Stimulated activated CD8-positive, alpha-beta memory T cell treated with anti-CD3 and anti-CD28 coated beads, Interleukin-4, amount 100 ng/mL, for 4 hours (primary cell): Measurements from ENCODE around the gene LAPTM5.
"Not testable (repeated sequence)": the region's sequence is repeated elsewhere in the genome, so short reads cannot be mapped to it uniquely, and the experiment has no call there.

Experiments used
- DNase-seq, 2 donors: peaks; one replicate each; pipeline ENCODE4 v3.0.0-alpha.2; 2020; ENCODE audit warnings: low read depth in 2 of 2, low spot score in 1 of 2

The LAPTM5 gene, protein sequence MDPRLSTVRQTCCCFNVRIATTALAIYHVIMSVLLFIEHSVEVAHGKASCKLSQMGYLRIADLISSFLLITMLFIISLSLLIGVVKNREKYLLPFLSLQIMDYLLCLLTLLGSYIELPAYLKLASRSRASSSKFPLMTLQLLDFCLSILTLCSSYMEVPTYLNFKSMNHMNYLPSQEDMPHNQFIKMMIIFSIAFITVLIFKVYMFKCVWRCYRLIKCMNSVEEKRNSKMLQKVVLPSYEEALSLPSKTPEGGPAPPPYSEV

DNA sequence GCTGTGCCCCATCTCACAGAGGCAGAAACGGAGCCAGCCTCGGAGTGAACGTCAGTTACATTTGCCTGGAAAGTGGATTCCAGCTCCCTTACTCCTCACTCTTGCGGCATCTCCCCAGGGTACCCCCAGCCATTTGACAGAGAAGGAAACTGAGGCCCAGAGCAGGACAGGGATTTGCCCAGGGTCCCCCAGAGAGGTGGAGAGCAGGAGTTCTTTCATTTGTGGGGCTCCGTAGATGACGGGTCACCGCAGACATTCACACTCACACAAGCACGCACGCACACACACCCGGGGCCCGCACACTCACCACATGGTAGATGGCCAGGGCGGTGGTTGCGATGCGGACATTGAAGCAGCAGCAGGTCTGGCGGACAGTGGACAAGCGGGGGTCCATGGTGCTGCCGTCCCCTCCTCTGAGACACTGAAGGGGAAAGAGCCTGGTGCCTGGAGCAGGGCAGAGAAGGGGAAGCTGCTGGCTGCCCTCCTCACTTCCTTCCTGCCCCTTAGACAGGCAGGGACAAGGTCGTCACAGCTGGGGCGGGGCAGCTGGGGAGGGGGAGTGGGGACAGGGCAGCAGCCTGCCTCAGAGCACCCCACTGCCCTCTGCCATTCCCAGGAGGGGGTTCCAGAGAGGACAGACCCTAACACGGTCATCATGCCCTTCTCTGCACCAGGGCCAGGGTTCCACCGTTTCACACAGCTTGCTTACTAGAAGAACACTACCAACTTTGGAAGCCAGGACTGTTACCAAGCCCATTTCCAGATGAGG is at the start of gene LAPTM5:
Gene LAPTM5 (minus strand): TSS at position 423 of the 769 bp plus-strand sequence. CDS start 29 bp downstream, at position 394.
- no peak for DNase-seq

DNA sequence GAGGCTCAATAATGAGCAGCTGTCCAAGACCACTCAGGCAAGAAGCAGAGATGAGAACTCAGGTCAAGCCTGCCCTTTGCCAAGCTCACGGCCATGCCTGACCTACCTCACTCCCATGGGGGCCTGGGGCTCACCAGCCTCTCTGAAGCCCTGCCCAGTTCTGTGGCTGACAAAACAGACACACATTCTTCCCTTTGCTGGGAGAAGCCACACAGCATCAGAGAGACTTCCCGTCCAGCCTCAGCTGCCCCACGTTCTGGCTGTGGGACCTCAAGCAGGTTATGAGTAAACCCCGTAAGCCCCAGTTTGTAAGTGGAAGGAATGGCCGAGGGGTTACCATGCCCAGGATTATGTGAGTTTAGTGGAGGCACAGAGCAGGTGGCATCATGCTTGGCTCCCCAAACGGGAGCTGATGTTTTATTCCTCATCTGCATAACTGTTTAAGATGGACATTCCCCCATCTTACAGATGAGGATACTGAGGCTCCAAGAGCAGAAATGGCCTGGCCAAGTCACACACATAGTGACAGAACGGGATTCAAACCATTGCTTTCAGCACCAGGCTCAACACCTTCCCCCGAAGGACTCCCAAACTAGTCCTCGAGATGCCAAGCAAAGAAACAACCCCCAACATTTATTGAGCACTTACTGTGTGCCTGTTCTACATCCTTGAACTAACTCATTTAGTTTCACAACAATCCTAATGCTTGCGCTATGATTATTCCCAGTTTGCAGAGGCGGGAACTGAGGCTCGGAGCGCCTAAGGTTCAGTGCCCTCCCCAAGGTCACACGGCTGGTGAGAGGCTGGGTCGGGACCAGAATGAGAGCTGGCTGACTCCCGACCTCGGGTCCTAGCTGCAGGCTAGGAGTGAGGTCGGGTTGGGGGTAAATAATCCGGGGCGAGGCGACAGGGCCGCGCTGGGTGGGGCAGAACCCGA is 49.1 kb upstream of the LAPTM5 start:
- no peak for DNase-seq

DNA sequence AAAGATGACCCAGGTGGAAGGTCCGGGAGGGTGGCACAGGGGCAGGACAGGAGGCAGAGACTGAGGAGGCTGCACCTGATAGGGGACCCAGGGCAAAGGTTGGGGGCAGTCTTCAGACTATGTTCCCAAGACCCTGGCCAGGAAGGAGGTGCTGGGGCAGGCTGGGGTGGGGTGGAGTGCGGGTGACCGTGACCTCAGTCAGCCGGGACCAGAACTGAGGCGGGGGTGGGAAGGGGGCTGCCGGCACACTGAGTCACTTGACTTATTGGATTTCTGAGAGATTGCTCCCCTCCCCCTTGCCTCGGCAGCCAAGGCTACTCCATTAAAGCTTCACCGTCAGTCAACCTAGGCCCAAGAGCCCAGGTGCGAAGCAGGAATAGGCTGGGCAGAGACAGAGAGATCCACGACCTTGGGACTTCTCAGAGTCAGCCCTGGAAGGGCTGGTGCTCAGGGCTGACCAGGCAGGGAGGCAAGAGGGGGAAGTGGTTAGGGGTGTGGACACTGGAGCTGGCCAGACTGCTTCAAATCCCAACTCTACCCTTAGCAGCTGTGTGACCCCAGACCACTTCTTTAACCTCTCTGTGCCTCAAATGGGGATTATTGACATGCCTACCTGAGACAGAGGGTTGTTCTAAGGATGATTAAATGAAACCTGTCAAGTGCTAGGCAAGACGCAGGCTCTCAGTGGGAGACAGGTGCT is 47.9 kb upstream of the LAPTM5 start:
- no peak for DNase-seq

DNA sequence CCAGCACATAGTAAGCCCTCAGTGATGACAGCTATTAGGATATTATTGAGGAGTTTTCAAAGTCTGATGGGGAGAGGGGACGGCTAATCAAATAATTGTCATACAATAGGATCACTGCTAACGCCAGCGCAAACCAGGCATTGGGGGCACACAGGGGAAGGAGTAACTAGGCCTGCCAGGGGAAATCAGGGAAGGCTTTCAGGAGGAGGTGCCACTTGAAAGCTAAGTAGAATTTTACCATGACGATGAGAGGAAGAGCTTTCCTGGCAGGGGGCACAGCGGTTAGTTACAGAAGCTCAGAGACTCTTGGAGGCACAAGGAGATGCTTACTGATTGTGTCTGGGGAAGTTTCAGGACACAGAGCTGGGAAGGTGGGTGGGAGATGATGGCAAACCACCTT is 47.2 kb upstream of the LAPTM5 start:
- DNase-seq: no peak

DNA sequence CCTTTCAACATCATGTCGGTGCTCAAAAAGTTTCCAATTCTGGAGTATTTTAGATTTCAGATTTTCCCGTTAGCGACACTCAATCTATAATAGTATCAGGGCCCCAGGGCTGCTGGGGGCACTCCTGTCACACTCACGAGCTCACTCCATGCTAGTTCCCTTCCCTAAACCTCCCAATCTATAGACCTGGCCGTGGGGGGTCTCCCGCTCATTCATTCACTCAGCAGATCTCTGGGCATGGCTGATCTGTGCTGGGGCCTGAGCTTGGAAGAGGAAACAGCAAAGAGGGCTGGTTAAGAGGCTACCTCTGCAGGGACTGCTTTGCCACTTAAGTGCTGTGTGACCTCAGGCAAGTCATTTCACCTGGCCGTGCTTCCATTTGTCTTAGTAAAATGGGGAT is 46.8 kb upstream of the LAPTM5 start:
- DNase-seq: no peak

DNA sequence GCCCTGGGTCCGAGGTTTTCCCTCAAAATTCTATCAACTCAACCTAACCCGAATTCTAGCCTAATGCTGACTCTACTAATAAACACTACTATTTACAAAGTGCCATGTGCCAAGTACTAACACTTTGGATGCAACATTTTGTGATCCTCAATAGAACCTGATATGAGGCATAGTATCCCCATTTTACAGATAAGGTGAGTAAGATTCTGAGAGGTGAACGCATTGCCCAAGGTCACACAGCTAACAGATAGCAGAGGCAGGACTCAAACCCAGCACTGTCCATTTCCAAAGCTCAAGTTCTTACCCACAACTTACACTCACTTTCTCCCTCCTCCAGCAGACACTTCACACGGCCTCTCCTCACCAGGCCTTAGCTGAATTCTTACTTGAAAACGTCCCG is 46.0 kb upstream of the LAPTM5 start:
- no peak for DNase-seq

DNA sequence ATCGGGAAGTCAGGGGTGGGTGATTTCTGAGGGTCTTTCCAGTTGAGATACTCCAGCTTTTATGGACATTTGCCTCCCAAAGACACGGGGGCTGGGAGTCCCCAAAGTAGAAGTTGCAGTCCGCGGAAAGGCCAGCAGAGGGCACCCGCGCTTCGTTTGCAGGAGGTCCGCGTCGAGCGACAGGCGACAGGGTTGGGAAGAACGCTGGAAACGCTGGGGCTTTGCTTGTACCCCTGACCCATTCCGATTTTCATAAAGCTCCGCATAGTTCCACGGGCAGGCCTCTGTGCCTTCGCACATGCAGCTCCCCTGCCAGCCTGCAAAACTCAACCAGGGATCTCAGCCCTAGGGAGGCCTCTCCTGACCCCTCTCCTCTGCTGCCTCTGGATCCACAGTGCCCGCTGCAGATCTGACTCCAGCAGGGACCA is 44.2 kb upstream of the LAPTM5 start:
- peak; percentile 41 to 80 for DNase-seq

DNA sequence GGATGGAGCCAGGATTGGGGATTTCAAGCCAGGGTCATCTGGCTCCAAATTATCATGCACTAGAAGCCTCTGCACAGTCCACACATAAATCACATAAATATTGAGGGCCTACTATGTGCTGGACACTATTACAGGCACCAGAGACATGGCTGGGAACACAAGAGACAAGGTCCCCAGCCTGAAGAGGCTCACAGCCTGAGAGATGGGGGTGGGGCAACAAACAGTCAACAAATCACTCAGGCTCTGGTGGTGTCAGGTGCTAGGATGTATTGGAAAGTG is 41.6 kb upstream of the LAPTM5 start:
- no peak for DNase-seq

DNA sequence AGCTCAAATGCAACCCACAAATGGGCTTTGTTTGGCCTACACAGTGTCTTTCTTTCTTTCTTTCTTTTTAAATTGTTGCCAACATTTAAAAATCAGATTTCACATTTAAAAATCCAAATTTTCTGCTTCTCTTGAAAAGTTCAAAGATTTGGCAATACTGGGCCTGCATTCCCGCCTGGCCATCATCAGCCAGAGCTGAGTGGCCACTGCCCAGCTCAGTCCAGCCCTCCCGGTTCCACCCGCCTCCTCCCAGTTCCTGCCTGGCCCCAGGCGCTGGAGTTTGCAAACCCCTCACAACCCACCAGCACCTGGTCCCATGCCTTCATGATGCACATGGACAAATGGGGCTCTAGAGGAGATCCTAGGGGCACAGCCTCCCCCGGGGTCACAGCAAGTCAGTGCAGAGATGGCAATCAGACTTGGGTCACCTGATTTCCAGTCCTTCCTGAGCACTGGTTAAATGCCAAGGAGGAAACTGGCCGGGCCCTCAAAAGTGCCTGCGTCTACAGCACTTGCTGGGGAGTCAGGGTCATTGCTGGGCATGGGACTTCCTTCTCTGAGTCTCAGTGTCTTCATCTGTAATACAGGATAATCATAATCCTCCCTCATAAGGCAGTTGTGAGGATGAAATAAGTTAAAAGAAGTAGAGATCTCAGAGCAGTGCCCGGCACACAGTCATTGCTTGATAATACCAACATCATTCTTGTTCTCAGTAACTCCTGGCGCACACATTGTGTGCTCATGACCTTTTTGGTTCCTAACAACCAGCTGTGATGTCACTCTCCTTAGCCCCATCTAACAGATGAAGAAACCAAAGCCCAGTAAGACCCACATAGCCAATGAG is 41.0 kb upstream of the LAPTM5 start:
- no peak for DNase-seq

DNA sequence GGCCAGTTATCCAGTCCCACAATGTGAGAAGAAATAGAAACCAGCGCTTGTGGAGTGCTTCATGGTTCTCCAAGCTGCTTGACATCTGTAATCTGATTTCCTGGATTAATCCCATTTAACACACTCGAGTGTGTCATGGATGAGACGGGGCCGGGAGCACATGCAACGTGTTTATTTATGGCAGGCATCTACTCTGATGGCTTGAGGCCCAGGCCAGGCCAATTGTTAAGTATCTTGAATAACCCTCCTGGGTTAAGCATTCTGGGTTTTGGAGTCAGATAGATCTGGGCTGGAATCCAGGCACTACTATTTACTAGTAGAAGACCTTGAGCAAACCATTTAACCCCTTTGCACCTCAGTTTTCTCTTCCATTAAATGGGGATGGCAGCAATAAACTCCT is 37.5 kb upstream of the LAPTM5 start:
- no peak for DNase-seq

DNA sequence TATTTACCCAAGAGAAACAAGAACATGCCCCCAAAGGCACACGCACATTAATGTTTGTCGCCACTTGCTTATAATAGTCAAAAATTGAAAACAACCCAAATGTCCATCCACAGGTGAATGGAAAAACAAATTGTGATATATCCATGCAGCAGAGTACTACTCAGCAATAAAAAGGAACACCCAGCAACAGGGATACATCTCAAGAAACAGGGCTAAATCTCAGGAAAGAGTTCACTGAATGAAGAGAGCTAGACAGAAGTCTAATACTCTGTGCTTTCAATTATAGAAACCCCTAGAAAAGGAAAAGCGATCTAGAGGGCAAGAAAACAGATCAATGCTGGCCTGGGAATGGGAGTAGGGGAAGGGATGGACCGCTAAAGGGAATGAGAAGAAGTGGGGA is 36.7 kb upstream of the LAPTM5 start:
- DNase-seq: no peak

DNA sequence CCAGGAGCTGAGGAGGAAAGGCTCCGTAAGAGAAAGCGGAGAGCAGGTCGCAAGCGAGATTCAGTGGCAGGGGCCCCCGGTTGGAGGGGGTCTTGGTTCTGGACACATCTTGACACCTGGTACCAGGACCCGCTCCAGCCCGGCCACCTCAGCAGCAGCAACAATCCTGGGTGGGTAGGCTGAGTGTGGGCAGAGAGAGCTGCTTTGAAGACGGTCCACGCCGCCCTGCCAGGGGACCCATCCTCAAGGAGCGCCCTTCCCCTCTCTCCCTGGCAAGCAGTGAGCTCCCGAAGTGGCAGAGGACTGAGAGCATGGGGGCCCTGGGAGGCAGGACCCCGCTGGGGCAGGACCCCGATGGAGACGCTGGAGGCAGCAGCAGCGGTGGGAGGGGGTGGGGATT is 35.6 kb upstream of the LAPTM5 start:
- DNase-seq: no peak

DNA sequence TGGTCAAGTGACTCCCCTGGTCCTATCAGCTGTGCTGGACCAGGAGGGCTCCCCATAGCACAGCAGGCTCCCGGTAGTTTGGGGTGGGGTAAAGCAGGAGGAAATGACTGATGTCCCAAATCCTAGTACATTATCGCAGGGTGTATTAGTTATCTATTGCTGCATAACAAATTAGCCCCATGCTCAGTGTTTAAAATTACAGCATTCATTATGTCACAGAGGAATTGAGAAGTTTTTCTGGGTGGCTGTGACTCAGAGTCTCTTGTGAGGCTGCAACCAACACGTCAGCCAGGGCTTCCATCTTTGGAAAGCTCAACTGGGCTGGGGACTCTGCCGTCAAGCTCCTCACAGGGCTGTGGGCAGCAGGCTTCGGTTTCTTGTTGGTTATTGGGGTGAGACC is 34.3 kb upstream of the LAPTM5 start:
- DNase-seq: no peak

DNA sequence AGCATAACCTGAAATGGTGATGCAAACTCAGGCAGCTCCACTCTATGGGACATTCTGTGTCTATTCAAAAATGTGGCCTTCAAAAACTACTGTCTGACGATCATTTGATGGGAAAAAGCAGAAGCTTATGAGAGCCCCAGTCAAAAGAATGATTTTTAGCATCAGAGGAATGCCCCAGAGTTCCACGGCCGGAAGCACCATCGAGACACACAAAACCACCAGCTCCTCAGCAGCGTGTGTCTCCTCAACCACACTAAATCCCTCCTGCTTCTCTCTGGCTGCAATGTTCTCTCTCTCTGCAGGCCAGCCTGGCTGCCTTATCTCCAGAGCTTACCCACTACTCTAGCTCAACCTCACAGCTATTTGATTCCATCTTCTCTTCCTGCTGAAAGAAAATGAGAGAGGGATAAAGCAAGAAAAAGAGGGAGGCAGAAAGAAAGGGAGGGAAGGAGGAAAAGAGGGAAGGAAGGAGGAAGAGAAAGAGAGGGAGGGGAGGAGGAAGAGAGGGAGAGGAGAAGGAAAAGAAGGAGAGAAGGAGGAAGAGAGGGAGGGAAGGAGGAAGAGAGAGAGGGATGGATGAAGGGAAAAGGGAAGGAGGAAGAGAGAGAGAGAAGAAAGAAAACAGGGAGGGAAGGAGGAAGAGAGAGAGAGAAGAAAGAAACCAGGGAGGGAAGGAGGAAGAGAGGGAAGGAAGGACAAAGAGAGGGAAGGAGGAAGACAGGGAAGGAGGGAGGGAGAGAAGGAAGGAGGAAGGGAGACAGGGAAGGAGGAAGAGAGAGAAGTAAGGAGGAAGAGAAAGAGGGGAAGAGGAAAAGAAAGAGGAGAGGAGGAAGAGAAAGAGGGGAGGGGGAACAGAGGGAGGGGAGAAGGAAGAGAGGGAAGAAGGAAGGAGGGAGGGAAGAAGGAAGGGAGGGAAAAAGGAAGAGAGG is 33.5 kb upstream of the LAPTM5 start:
- no peak for DNase-seq

DNA sequence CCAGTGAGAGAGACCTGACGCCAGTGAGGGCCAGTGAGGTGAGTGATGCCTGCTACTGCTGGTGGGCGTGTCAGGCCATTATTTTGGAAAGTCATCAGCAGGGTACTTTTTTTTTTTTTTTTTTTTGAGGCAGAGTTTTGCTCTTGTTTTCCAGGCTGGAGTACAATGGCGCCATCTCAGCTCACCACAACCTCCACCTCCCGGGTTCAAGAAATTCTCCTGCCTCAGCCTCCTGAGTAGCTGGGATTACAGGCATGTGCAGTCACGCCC is 32.6 kb upstream of the LAPTM5 start:
- DNase-seq: not testable (repeated sequence)

DNA sequence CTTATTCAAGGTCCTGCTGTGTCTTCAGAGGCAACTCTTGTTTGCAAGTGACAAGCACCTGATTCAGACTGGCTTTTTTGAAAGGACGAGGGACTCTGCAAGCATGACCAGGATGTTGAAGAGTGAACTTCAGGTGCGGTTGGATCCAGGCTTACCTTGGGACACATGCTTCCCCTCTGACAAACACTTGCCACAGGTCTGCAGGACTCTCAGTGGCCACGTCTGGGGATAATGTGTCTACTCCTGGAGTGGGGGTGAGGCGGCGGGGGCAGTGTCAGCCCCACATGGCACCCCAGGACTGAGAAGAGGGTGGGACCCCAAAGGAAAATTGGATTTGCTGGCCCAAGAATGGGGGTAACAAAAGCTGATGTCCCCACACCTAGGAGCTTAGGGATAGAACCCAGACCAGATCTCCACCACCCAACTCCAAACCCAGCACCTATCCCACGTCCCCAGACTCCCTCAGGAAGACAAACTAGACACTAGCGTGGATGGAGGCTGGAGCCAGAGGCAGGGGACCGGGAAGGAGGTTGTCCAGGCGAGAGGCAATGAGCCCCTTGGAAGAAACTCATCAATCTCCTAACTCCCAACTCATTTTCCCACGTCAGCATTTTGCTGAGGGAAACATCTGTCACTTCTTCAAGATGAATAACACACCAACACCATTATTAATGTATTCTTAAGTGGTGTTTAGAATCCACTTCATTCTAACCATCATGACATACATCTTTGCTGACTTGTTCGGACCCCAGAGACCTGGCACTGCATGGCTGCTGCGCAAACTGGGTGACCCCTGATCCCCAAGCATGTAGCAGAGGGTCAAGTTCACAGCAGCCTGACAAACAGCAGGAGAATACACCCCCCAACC is 32.0 kb upstream of the LAPTM5 start:
- DNase-seq: no peak

DNA sequence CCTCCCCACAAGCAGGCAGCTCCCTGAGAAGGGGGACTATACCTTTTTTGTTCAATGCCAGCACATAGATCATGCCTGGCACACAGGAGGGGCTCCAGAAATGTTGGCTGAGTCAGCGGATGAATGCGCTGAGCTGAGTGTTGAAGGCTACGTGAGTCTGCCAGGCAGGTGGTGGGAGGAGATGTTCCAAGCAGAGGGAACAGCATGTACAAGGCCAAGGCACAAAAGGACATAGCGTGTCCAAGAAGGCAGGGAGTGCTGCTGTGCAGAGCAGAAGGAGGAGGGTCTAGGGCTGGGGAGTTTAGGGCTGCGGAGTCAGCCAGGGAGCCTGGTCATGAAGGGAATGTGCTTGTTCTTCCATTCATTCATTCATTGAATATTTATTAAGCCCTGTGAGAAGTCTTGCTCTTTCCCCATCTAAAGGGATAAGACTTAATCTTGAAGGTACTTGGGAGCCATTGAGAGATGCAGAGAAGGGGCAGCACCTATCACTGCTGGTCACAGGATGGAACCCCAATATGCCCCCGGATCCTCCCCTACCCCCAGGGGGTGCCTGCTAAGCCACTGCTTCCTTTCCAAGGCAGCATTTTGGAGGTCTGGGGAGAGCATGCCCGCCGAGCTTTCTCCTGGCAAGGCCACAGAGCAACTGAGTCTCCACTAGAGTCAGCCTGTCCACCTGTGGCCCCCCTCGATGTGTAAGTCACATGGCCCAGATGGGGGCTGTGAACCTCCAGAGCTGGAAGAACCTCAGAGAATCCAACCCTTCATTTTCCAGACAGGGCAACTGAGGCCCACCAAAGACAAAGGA is 31.2 kb upstream of the LAPTM5 start:
- DNase-seq: no peak
